LNCAP (cell line): ENCODE results near the gene RNLS.

Source experiments
- CTCF ChIP-seq: fragments of 450-650 bp; IDR thresholded peaks from 2 replicates; pipeline ENCODE4 v1.5.1; 2017; ENCODE audit warnings: mild to moderate bottlenecking

The RNLS gene

GRCh38 chr10:88500656-88501055 is 82.5 kb downstream of the RNLS start:
- TF ChIP-seq CTCF, result no peak

DNA sequence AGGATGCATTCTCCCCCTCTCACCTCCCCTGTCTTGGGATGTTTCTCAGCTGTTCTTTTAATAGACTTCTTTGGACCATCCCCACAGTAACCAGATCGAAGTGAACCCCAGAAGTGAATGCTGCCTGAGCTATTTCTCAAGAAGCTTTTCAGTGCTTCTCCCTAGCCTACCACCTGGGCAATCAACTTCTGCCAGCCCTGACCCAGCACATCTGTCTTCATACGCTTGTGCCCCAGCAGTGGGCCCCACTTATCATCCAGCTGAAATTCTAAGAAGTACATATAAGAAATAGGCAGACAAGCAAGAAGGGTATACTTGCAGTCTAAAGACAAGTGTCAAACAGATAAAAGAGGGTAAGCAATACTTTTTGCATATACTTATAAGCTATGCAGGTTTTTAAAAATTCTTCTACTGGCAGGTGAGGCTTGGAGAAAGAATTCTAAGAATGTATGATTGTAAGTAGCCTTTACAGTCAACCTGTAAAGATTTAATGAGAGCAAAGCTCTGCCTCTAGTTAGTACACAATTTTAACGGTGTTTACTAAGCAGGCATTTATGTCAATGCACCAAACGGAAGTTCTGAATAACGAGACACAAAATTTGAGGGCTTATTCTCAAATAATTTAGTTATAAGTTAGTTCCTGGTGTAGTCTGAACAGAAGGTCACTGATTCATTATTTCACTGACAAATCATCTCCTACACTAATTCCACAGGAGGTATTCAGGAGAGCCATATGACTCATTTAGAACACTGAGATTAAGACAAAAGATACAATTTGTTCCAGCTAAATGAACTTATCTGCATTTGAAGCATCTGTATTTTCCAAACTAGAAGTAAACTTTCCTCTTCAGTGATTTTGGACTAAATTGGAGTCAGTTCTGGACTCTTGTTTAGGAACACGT is 83.3 kb downstream of the RNLS start:
- no peak for TF ChIP-seq CTCF

GRCh38 chr10:88497913-88498312 is 85.2 kb downstream of the RNLS start:
- TF ChIP-seq CTCF, result no peak

DNA sequence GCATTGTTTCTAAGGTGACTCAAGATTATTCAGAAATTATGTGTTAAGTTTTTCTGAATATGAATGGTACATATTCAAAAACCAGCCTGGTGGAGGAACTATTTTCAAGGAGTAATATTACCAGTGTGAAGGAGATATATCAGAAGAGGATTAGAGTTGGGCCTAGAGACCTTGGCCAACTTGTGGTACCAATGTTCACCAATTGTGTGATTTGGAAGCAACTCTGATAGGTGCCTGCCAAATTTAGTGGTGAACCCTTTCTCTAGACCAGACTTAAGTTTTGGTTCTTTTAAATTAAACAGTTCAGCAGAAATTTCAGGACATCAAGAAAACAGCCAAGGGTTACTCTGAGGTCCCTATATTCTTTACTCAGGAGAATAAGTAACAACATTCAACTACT is 88.6 kb downstream of the RNLS start:
- no peak for TF ChIP-seq CTCF

GRCh38 chr10:88493691-88494483 is 89.2 kb downstream of the RNLS start:
- no peak for TF ChIP-seq CTCF

DNA sequence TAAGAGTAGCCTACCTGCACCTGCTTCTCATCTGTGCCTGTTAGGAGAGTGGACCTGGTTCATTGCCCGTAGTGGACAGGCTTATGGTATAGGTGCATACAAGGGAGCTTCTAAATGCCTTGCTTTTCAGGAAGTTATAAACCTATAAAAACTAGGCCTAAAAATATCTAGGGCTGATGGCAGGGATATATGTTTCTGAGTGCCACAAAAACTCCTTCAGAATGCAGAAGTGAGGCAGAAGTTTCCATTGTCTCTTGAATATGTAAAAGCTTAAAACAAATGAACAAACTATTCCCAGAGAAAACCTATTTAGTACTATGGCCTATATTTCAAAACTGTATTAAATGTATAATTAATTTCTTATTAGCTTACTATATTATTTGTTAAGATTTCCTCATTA is 91.8 kb downstream of the RNLS start:
- no peak for TF ChIP-seq CTCF

- no peak for TF ChIP-seq CTCF
Observed at GRCh38 chr10:88490231-88490980, 92.7 kb downstream of the RNLS start.
